GM15510 (cell line): ENCODE data around the gene SHLD1.

Source experiments
- POLR2A ChIP-seq: IDR thresholded peaks from 3 replicates; pipeline ENCODE4 v1.6.1; 2011; ENCODE audit warnings: borderline replicate concordance; ENCODE audit not compliant: insufficient read length; ENCODE audit errors: extremely low read depth

The SHLD1 gene

GRCh38 chr20:5749952-5750779 lies at the start of gene SHLD1:
SHLD1 (plus strand) TSS chr20:5750401; CDS start chr20:5772866, 22,465 bp downstream.
- peak; percentile 49 for TF ChIP-seq POLR2A

GRCh38 chr20:5703681-5704101 lies 46.5 kb upstream of the SHLD1 start:
- no peak for TF ChIP-seq POLR2A

GRCh38 chr20:5705827-5706226 lies 44.4 kb upstream of the SHLD1 start:
- no peak for TF ChIP-seq POLR2A

GRCh38 chr20:5706797-5707196 lies 43.4 kb upstream of the SHLD1 start:
- TF ChIP-seq POLR2A = no peak

- TF ChIP-seq POLR2A = no peak
Measured at GRCh38 chr20:5710551-5710950, 39.6 kb upstream of the SHLD1 start.

- no peak for TF ChIP-seq POLR2A
Measured at GRCh38 chr20:5714261-5715041, 35.8 kb upstream of the SHLD1 start.

- no peak for TF ChIP-seq POLR2A
Measured at GRCh38 chr20:5715071-5715841, 34.9 kb upstream of the SHLD1 start.

GRCh38 chr20:5716953-5717352 lies 33.2 kb upstream of the SHLD1 start:
- TF ChIP-seq POLR2A = no peak

GRCh38 chr20:5718896-5719595 lies 31.2 kb upstream of the SHLD1 start:
- TF ChIP-seq POLR2A = no peak

GRCh38 chr20:5719861-5720403 lies 30.3 kb upstream of the SHLD1 start:
- no peak for TF ChIP-seq POLR2A

GRCh38 chr20:5720696-5721095 lies 29.5 kb upstream of the SHLD1 start:
- no peak for TF ChIP-seq POLR2A

GRCh38 chr20:5722927-5723326 lies 27.3 kb upstream of the SHLD1 start:
- no peak for TF ChIP-seq POLR2A

GRCh38 chr20:5727018-5727515 lies 23.1 kb upstream of the SHLD1 start:
- no peak for TF ChIP-seq POLR2A

GRCh38 chr20:5729348-5729747 lies 20.9 kb upstream of the SHLD1 start:
- no peak for TF ChIP-seq POLR2A
